NB4 (cell line): ENCODE results near the gene IL17REL.

ENCODE experiments used
- MYC ChIP-seq: IDR thresholded peaks from 2 replicates; pipeline ENCODE4 v1.6.1; 2011; ENCODE audit warnings: low read depth, low read length
- POLR2A ChIP-seq: IDR thresholded peaks from 2 replicates; pipeline ENCODE4 v1.6.1; 2011; ENCODE audit warnings: mild to moderate bottlenecking; ENCODE audit not compliant: insufficient read length; ENCODE audit errors: extremely low read depth
- TF ChIP-seq, protein P1 (sequence below): IDR thresholded peaks from one replicate; pipeline ENCODE4 v1.5.1; 2012; ENCODE audit warnings: low read depth, low read length
- TF ChIP-seq, protein P2 (sequence below): IDR thresholded peaks from 2 replicates; pipeline ENCODE4 v1.6.1; 2011; ENCODE audit warnings: low read depth, low read length

DNA sequence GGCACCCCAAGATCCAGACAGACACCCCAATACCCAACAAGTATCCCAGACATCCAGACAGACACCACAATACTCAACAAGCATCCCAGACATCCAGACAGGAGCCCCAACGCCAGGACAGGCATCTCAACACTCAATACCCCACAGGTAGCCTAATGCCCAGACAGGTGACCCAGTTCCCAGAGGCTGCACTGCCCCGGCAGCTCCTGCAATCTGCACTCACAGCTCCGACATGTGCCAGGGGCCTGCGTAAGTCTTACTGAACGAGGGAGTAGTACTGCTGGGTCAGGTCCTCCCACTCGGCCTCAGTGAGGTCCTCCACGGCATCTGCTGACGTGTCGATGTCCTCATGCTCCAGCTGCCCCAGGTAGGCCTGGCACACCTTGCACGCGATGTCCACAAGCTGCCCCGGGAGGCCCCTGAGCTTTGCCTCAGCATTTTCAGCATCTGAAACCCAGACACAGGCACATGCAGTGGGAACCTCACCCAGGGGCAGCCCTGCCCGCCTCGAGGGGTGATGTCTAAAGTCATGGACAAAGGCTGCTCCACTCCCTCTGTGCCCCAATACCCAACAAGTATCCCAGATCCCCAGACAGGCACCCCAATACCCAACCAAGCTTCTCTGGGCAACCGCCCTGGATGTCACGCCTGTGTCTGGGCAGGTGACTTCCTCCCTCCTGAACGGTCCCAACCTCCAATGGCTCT lies 28.9 kb upstream of the IL17REL start:
- TF ChIP-seq, protein P1, sequence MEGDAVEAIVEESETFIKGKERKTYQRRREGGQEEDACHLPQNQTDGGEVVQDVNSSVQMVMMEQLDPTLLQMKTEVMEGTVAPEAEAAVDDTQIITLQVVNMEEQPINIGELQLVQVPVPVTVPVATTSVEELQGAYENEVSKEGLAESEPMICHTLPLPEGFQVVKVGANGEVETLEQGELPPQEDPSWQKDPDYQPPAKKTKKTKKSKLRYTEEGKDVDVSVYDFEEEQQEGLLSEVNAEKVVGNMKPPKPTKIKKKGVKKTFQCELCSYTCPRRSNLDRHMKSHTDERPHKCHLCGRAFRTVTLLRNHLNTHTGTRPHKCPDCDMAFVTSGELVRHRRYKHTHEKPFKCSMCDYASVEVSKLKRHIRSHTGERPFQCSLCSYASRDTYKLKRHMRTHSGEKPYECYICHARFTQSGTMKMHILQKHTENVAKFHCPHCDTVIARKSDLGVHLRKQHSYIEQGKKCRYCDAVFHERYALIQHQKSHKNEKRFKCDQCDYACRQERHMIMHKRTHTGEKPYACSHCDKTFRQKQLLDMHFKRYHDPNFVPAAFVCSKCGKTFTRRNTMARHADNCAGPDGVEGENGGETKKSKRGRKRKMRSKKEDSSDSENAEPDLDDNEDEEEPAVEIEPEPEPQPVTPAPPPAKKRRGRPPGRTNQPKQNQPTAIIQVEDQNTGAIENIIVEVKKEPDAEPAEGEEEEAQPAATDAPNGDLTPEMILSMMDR, result no peak
- TF ChIP-seq, protein P2, sequence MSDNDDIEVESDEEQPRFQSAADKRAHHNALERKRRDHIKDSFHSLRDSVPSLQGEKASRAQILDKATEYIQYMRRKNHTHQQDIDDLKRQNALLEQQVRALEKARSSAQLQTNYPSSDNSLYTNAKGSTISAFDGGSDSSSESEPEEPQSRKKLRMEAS, result no peak
- TF ChIP-seq POLR2A (no peak), MYC (no peak)
